Sigmoid colon (tissue), 4 donors: ENCODE data around the gene PSENEN.

Experiments
- POLR2AphosphoS5 ChIP-seq, 4 donors: sonication (generic); formaldehyde crosslinking; IDR thresholded peaks; one replicate each; pipeline ENCODE4 v1.6.1; 2017; ENCODE audit warnings: antibody characterized with exemption in 4 of 4
- TF ChIP-seq, protein P1 (sequence below), 4 experiments: fragments of 450-650 bp in 3 of 4; fragments of 200-600 bp in 1 of 4; IDR thresholded peaks; one replicate each; pipeline ENCODE4 v1.5.1; 2016 to 2019; ENCODE audit warnings: antibody characterized with exemption in 4 of 4, mild to moderate bottlenecking in 3 of 4, moderate library complexity in 2 of 4

DNA sequence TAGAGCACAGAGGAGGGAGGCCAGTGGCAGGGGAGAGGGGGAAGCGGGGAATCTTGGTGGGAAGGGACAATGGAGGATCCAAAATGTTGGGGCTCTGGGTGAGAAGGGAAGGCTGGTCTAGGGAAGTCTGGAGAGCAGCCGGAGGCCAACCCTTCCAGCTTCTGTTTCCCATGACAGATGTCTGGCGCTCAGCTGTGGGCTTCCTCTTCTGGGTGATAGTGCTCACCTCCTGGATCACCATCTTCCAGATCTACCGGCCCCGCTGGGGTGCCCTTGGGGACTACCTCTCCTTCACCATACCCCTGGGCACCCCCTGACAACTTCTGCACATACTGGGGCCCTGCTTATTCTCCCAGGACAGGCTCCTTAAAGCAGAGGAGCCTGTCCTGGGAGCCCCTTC is 1.1 kb downstream of the PSENEN start:
- no peak for TF ChIP-seq POLR2AphosphoS5 (IDR thresholded peaks at IDR 0.05)
- TF ChIP-seq, protein P1, sequence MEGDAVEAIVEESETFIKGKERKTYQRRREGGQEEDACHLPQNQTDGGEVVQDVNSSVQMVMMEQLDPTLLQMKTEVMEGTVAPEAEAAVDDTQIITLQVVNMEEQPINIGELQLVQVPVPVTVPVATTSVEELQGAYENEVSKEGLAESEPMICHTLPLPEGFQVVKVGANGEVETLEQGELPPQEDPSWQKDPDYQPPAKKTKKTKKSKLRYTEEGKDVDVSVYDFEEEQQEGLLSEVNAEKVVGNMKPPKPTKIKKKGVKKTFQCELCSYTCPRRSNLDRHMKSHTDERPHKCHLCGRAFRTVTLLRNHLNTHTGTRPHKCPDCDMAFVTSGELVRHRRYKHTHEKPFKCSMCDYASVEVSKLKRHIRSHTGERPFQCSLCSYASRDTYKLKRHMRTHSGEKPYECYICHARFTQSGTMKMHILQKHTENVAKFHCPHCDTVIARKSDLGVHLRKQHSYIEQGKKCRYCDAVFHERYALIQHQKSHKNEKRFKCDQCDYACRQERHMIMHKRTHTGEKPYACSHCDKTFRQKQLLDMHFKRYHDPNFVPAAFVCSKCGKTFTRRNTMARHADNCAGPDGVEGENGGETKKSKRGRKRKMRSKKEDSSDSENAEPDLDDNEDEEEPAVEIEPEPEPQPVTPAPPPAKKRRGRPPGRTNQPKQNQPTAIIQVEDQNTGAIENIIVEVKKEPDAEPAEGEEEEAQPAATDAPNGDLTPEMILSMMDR (IDR thresholded peaks at IDR 0.05): no peak
